H7 (cell line): Measurements from ENCODE around the gene BLOC1S4. TPM values are rescaled to one million over a fixed set of nuclear protein-coding genes. Genes with fewer than 3 reads are reported as not detected.
"Not testable (repeated sequence)": the region's sequence is repeated elsewhere in the genome, so short reads cannot be mapped to it uniquely, and the experiment has no call there.

Experiments
- DNase-seq: peaks from one replicate; pipeline ENCODE4 v3.0.0; 2012
- H3K27me3 ChIP-seq: 2 replicates; pipeline ENCODE4 v1.6.0; 2011; ENCODE audit warnings: mild to moderate bottlenecking, low read length; ENCODE audit not compliant: control insufficient read depth, insufficient read depth
- H3K36me3 ChIP-seq: replicated peaks from 2 replicates; pipeline ENCODE4 v1.5.1; 2011; ENCODE audit warnings: low read length; ENCODE audit not compliant: control insufficient read depth, insufficient read depth
- H3K4me3 ChIP-seq: 2 replicates; pipeline ENCODE4 v1.5.1; 2011; ENCODE audit warnings: low read depth, mild to moderate bottlenecking, control low read depth, low read length, moderate library complexity; ENCODE audit not compliant: insufficient read depth
- total RNA-seq: library from RNA; depleted of rRNA; stranded (reverse); fragments of >200 nt; shearing (Covaris generic); gene quantifications from 2 replicates; pipeline ENCODE4 v1.2.3, GENCODE V29; 2014; rRNA removed

Gene BLOC1S4, protein sequence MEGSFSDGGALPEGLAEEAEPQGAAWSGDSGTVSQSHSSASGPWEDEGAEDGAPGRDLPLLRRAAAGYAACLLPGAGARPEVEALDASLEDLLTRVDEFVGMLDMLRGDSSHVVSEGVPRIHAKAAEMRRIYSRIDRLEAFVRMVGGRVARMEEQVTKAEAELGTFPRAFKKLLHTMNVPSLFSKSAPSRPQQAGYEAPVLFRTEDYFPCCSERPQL
- total RNA-seq: 35.5 and 39.7 TPM in 2 replicates

DNA sequence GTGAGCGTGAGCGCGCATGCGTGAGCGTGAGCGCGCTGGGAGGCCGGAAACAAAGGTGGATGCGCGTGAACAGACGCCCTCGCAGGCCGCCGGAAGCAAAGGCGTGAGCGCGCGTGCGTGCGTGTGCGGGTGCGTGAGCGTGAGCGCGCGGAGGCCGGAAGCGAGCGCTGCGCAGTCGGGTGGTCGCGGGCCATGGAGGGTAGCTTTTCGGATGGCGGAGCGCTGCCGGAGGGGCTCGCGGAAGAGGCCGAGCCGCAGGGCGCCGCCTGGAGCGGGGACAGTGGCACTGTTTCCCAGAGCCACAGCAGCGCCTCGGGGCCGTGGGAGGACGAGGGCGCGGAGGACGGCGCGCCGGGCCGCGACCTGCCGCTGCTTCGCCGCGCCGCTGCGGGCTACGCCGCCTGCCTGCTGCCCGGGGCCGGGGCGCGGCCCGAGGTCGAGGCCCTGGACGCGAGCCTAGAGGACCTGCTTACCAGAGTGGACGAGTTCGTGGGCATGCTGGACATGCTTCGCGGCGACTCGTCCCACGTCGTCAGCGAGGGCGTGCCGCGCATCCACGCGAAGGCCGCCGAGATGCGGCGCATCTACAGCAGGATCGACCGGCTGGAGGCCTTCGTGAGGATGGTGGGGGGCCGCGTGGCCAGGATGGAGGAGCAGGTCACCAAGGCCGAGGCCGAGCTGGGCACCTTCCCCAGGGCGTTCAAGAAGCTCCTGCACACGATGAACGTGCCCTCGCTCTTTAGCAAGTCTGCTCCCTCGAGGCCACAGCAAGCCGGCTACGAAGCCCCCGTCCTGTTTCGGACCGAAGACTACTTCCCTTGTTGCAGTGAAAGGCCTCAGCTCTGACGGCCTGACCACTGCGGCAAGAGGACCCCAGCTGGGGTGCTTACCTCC lies at the start of gene BLOC1S4:
Gene BLOC1S4 (plus strand): TSS at position 157 of the 894 bp plus-strand sequence. CDS start 36 bp downstream, at position 193.
- H3K27me3 ChIP-seq: no peaks in the 10 kb centered on the region
- no peaks in the 10 kb centered on the region for H3K36me3 ChIP-seq
- DNase-seq: peak; percentile 97
- H3K4me3 ChIP-seq: peak within 1 kb of the TSS; percentile 88

DNA sequence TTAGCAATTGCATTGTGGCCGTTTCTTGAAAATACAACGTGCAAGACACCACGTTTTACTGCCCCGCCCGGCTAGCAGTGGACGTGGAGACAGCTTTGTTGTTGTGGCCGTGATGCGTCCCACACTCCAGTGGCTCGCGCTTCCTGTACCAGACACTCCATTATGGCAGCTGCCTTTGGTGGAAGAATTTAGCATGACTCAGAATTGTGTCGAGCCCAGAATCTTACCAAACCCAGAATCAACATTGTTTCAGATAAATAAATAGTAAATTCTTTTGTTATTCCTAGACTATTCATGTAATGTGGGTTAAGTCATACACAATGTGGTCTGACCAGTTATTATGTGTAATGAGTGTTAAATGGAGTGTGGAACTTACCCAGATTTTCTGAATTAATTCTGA lies 47.6 kb upstream of the BLOC1S4 start:
- H3K4me3 ChIP-seq: no peak overlapping the region
- DNase-seq: no peak
- H3K36me3 ChIP-seq: no peaks in the 10 kb centered on the region
- H3K27me3 ChIP-seq: no peaks in the 10 kb centered on the region

DNA sequence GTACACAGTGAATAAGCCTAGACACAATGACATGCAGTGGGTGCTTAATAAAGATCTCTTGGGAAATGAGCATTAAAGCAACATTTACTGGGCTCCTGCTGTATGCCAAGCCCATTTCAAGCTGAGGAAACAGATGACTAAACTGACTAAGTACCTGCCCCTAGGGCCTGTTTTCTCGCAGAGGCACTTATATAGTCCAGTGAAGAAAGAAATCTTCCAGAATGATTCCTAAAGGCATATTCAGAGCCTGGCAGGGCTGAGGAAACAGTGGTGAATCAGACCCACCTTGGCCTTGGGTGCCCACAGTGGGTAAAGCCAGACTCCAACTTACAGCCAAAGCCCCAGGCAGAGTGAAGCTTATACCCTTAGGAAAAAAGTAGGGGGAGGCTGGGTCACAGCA lies 44.3 kb upstream of the BLOC1S4 start:
- Histone ChIP-seq H3K36me3 (peaks cover 9% of the 10 kb centered on the region), H3K4me3 (no peak overlapping the region), H3K27me3 (no peaks in the 10 kb centered on the region)
- no peak for DNase-seq

DNA sequence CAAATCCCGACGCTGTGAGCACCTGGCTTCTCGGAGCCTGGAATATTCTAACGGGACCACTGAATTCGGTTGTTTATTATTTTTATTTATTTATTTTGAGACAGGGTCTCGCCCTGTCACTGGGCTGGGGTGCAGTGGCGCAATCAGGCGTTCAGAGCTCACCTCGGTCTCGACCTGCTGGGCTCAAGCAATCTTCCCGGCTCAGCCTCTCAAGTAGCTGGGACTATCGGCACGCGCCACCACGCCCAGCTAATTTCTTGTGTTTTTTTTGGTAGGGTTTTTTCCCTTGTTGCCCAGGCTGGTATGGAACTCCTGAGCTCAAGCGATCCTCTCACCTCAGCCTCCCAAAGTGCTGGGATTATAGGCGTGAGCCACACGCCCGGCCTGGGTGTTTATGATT lies 43.8 kb upstream of the BLOC1S4 start:
- Histone ChIP-seq H3K36me3 (peaks cover 12% of the 10 kb centered on the region), H3K27me3 (no peaks in the 10 kb centered on the region)
- no peak for DNase-seq

DNA sequence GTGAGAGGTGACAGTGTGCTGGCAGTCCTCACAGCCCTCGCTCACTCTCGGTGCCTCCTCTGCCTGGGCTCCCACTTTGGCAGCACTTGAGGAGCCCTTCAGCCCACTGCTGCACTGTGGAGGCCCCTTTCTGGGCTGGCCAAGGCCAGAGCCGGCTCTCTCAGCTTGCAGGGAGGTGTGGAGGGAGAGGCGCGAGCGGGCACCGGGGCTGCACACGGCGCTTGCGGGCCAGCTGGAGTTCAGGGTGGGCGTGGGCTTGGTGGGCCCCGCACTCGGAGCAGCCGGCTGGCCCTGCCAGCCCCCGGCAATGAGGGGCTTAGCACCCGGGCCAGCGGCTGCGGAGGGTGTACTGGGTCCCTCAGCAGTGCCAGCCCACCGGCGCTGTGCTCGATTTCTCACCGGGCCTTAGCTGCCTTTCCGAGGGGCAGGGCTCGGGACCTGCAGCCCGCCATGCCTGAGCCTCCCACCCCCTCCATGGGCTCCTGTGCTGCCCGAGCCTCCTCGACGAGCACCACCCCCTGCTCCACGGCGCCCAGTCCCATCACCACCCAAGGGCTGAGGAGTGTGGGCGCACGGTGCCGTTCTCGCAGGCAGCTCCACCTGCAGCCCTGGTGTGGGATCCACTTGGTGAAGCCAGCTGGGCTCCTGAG lies 43.3 kb upstream of the BLOC1S4 start:
- H3K4me3 ChIP-seq, H3K27me3 ChIP-seq, DNase-seq: not testable (repeated sequence)
- H3K36me3 ChIP-seq: peaks cover 12% of the 10 kb centered on the region

More for the DNA sequence above, 43.8 kb upstream of the BLOC1S4 start:
- H3K4me3 ChIP-seq: no peak overlapping the region

DNA sequence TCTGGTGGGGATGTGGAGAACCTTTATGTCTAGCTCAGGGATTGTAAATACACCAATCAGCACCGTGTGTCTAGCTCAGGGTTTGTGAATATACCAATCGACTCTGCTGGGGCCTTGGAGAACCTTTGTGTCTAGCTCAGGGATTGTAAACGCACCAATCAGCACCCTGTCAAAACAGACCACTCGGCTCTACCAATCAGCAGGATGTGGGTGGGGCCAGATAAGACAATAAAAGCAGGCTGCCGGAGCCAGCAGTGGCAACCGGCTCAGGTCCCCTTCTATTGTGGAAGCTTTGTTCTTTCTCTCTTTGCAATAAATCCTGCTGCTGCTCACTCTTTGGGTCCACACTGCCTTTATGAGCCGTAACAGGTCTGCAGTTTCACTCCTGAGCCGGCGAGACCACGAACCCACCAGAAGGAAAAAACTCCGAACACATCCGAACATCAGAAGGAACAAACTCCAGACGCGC lies 42.7 kb upstream of the BLOC1S4 start:
- not testable (repeated sequence) for DNase-seq, H3K27me3 ChIP-seq
- Histone ChIP-seq H3K4me3 (peak overlapping the region; percentile 74), H3K36me3 (peaks cover 12% of the 10 kb centered on the region)

DNA sequence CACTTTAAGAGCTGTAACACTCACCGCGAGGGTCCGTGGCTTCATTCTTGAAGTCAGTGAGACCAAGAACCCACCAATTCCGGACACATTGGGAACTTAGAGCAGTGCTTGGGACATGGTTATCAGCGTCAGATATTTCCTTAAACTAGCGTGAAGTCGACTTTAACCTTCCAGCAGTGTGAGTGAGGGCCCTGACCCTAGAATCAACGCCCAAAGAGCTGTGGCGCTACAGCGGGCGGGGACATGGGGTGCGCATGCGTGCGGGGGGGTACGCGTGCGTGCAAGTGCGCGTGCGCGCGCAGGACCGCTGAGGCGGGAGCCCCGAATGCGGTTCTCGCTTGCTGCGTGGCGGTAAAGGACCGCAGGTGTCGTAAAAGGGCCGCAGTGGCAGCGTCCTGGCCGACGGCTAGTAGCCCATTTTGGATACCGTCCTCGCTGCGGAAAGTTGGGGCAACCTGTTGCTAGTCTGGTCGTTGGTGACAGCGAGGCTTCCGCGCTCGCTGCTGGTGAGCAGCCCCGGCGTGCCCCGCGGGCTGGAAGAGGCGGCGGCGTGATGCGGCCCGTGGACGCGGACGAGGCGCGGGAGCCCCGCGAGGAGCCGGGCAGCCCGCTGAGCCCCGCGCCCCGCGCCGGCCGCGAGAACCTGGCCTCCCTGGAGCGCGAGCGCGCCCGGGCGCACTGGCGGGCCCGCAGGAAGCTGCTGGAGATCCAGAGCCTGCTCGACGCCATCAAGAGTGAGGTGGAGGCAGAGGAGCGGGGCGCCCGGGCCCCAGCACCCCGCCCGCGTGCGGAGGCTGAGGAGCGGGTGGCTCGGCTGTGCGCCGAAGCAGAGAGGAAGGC lies 42.1 kb upstream of the BLOC1S4 start:
- H3K36me3 ChIP-seq: peaks cover 12% of the 10 kb centered on the region
- H3K27me3 ChIP-seq: no peaks in the 10 kb centered on the region
- DNase-seq: peak; percentile 99
- H3K4me3 ChIP-seq: peak overlapping the region; percentile 74

DNA sequence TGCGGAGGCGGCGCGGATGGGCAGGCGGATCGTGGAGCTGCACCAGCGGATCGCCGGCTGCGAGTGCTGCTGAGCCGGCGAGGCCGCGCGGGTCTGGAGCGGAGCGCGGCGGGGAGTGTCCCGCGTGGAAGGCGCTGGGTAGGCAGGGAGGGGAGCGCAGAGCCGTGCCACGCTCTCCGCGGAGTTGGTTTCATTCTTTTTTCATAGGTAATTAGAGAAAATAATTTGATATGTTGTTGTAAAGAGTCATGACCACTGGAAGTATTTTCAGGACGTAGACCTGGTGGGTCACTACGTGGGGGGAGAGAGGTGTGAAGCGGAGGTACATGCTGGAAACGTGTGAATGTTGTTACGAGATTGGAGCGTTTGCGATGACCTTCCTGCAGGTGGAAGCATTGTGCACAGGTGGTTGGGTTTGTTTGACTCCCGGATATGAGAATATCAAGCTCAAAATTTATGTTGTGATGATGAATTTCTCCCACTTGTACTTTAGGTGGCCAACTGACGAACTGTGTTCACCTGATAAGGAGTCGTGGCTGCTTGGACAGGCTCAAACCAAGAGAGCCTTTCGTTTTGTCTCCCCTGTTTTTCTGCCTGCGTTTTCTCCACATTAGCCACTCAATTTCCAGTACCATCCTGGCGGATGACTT lies 41.3 kb upstream of the BLOC1S4 start:
- H3K4me3 ChIP-seq: peak overlapping the region; percentile 74
- DNase-seq: peak; percentile 80
- H3K27me3 ChIP-seq: no peaks in the 10 kb centered on the region
- peaks cover 12% of the 10 kb centered on the region for H3K36me3 ChIP-seq

DNA sequence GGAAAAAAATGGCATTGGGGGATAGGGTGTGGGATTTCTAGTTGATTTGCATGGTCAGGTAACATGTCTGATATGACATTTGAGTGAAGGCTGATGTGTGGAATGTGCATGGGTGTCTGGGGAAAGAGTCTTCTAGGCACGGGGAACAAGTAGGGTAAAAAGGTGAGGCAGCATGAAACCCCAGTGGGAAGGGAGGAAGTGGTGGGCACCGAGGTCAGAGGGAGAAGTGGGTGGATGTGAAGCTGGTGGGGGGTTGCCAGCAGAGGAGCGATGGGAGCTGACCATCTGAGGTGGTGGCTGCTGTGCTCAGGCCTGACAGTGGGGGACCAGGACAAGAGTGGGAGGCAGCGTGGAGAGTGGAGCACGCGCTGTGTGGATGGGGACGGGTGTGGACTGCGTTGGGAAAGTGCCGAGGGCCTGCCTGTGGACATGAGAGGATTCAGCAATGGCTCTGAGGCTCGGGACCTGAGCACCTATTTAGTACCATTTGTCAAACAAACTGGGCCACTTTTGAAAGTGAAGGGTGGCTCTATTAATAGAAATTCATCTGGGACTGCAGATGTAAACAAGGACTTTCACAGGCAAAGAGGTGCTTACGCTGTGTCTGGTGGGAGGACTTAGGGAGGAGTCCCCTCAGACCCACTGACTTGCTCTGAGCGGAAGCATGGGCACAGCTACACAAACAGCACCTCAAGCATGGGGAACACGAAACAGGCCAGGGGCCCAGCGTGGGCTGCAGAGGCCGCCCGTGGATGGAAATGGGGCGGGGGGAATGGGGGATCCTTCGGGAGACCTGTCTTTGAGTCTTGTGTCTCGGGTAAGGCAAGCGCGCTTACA lies 39.0 kb upstream of the BLOC1S4 start:
- no peaks in the 10 kb centered on the region for H3K27me3 ChIP-seq
- DNase-seq: no peak
- H3K4me3 ChIP-seq: no peak overlapping the region
- peaks cover 12% of the 10 kb centered on the region for H3K36me3 ChIP-seq

DNA sequence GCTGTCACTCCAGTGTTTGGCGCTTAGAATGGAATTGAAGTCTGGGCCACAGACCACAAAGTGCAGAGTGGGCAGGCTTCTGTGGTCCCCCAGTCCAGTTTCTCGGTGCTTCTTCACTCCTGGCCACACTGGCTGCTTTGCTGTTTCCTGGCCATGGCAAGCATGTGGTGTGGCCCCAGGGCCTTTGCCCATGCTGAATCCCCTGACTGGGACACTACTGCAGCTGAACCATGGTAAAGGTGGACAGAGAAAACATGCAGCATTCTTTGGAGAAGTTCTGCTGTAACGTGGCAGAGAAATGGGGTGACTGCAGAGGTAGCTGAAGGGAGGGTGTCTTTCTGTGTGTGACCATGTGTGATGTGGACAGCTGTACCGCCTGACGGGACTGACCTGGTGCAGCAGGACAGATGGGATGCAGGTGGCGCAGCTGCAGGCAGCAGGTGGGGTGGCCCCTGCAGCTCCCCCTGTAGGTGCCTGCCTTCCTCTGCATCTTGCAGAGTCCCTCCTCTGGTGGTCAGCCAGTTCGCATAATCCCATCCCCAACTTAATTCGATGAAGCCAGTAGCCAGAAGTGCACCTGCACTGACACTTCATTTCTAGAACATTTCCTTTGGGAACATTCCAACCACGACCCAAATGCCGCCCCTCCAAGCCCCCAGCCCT lies 35.5 kb upstream of the BLOC1S4 start:
- no peak overlapping the region for H3K4me3 ChIP-seq
- no peaks in the 10 kb centered on the region for H3K27me3 ChIP-seq
- DNase-seq: peak; percentile 94
- peaks cover 10% of the 10 kb centered on the region for H3K36me3 ChIP-seq

DNA sequence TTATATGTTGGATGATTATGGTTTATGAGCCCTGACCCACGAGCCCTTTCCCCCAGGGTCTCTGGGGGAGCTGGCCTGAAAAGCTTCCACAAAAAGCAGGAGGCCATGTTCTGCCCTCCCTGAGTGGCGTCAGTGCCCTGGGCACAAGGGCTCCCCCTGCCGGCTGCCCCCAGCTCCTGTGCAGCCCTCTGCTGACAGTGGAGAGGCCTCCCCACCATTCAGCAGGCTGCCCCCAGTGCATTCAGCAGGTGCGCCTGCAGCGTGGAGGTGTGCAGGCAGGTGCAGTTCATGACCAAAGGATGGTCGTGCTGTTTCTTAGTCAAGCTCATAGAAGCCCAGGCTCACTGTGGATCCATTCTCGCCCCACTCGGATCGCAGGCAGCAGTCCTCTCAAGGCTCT lies 34.8 kb upstream of the BLOC1S4 start:
- Histone ChIP-seq H3K27me3 (no peaks in the 10 kb centered on the region), H3K36me3 (peaks cover 4% of the 10 kb centered on the region), H3K4me3 (no peak overlapping the region)
- peak; percentile 71 for DNase-seq

DNA sequence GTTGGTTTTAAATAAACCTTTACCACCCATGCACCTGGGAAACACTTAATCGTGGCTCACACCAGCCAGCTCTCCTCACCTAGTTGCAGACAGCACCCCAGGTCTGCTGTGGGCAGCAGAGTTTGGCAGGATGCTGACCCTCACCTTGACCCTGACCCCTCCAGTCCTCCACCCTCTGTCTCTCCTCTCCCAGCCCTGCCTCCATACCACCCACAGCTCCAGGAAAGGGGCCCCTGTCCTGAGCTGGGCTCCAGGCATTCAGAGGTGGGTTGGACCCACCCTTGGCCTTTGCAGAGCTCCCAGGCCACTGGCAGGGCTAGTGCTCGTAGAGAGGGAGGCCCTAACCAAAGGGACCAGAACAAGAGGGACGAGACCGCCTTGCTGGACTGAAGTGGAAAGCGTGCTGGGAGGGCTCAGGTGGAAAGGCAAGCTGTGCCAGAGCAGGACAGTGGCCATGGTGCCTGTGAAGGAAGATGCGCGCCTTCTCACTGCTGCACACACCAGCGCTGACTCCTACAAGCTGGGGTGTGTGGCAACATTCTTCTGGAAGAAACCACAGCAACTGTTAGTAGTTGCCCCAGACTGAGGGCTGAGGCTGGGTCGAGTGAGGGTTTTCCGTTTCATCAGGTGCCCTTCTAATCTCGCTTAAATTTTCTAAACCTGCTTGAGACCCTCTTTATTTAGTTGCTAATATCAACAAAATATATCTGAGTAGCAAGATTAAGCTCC lies 32.9 kb upstream of the BLOC1S4 start:
- no peak for DNase-seq
- no peak overlapping the region for H3K4me3 ChIP-seq
- H3K36me3 ChIP-seq: no peaks in the 10 kb centered on the region
- H3K27me3 ChIP-seq: no peaks in the 10 kb centered on the region
